ENCODE measurements around the gene MX2.
"Not testable (repeated sequence)": the region's sequence is repeated elsewhere in the genome, so short reads cannot be mapped to it uniquely, and the experiment has no call there.

The MX2 gene

GRCh38 chr21:41361786-41362604, at the start of gene MX2:
MX2 (plus strand) TSS chr21:41362027; CDS start chr21:41376907, 14,880 bp downstream.
- peak; percentile 57 to 65 for DNase-seq (ENCODE audit: low read depth in 2 of 2)

GRCh38 chr21:41313285-41314164, 48.3 kb upstream of the MX2 start:
- DNase-seq (ENCODE audit: low read depth in 2 of 2) = not testable (repeated sequence)

- no peak for DNase-seq (ENCODE audit: low read depth in 2 of 2)
Measured at GRCh38 chr21:41315726-41316125, 46.1 kb upstream of the MX2 start.

- no peak for DNase-seq (ENCODE audit: low read depth in 2 of 2)
Measured at GRCh38 chr21:41316200-41317062, 45.4 kb upstream of the MX2 start, which contains the start of gene FAM3B. FAM3B (plus strand) TSS chr21:41316801; CDS start chr21:41316880, 79 bp downstream.

- no peak for DNase-seq (ENCODE audit: low read depth in 2 of 2)
Measured at GRCh38 chr21:41317063-41317392, 44.8 kb upstream of the MX2 start.

GRCh38 chr21:41317458-41317857, 44.4 kb upstream of the MX2 start:
- no peak for DNase-seq (ENCODE audit: low read depth in 2 of 2)

- no peak for DNase-seq (ENCODE audit: low read depth in 2 of 2)
Measured at GRCh38 chr21:41318218-41318617, 43.6 kb upstream of the MX2 start.

GRCh38 chr21:41319273-41319672, 42.6 kb upstream of the MX2 start:
- DNase-seq (ENCODE audit: low read depth in 2 of 2) = no peak

- no peak for DNase-seq (ENCODE audit: low read depth in 2 of 2)
Measured at GRCh38 chr21:41321211-41321907, 40.5 kb upstream of the MX2 start.

GRCh38 chr21:41321908-41322495, 39.8 kb upstream of the MX2 start:
- no peak for DNase-seq (ENCODE audit: low read depth in 2 of 2)

GRCh38 chr21:41322496-41323382, 39.1 kb upstream of the MX2 start:
- no peak for DNase-seq (ENCODE audit: low read depth in 2 of 2)

- no peak for DNase-seq (ENCODE audit: low read depth in 2 of 2)
Measured at GRCh38 chr21:41325138-41325912, 36.5 kb upstream of the MX2 start.

GRCh38 chr21:41326414-41327080, 35.3 kb upstream of the MX2 start:
- no peak for DNase-seq (ENCODE audit: low read depth in 2 of 2)

GRCh38 chr21:41327753-41328152, 34.1 kb upstream of the MX2 start:
- no peak for DNase-seq (ENCODE audit: low read depth in 2 of 2)

- no peak for DNase-seq (ENCODE audit: low read depth in 2 of 2)
Measured at GRCh38 chr21:41328660-41329607, 32.9 kb upstream of the MX2 start.

GRCh38 chr21:41333752-41334151, 28.1 kb upstream of the MX2 start:
- DNase-seq (ENCODE audit: low read depth in 2 of 2) = no peak

GRCh38 chr21:41337515-41337914, 24.3 kb upstream of the MX2 start:
- no peak for DNase-seq (ENCODE audit: low read depth in 2 of 2)
